Measurements from ENCODE around the gene HIBADH.
A peak's percentile ranks its signal among the peaks of the same experiment; 100 is the strongest.
"Not testable (repeated sequence)": the region's sequence is repeated elsewhere in the genome, so short reads cannot be mapped to it uniquely, and the experiment has no call there.

Gene HIBADH

GRCh38 chr7:27655184-27655583 is 7.5 kb downstream of the HIBADH start:
- no peak overlapping the region for H2AFZ ChIP-seq (ENCODE audit: low read length, unreplicated experiment)
- H3K4me1 ChIP-seq (ENCODE audit: control insufficient read depth, insufficient read depth, low read length, unreplicated experiment), result peaks cover 9% of the 10 kb centered on the region
- H3K79me2 ChIP-seq (ENCODE audit: control insufficient read depth, insufficient read depth, low read length, unreplicated experiment), result peaks cover 5% of the 10 kb centered on the region

GRCh38 chr7:27652518-27652917 is 10.2 kb downstream of the HIBADH start:
- Histone ChIP-seq H3K79me2 (ENCODE audit: control insufficient read depth, insufficient read depth, low read length, unreplicated experiment) (peaks cover 5% of the 10 kb centered on the region), H3K4me1 (ENCODE audit: control insufficient read depth, insufficient read depth, low read length, unreplicated experiment) (peaks cover 12% of the 10 kb centered on the region), H3K27me3 (ENCODE audit: insufficient read depth, low read length) (no peaks in the 10 kb centered on the region), H3K4me3 (ENCODE audit: low read depth, low read length) (no peak overlapping the region), H3K27ac (ENCODE audit: low read depth, low read length) (no peak overlapping the region), H3K36me3 (ENCODE audit: insufficient read depth, low read length) (peaks cover 9% of the 10 kb centered on the region), H2AFZ (ENCODE audit: low read length, unreplicated experiment) (no peak overlapping the region)

More at GRCh38 chr7:27655184-27655583, 7.5 kb downstream of the HIBADH start:
- Histone ChIP-seq H3K27me3 (ENCODE audit: insufficient read depth, low read length) (no peaks in the 10 kb centered on the region), H3K36me3 (ENCODE audit: insufficient read depth, low read length) (no peaks in the 10 kb centered on the region; the same call in 1 of the 2 replicates), H3K27ac (ENCODE audit: low read depth, low read length) (no peak overlapping the region), H3K4me3 (ENCODE audit: low read depth, low read length) (no peak overlapping the region)

GRCh38 chr7:27651702-27652101 is 11.0 kb downstream of the HIBADH start:
- H3K79me2 ChIP-seq (ENCODE audit: control insufficient read depth, insufficient read depth, low read length, unreplicated experiment), result peaks cover 5% of the 10 kb centered on the region
- peaks cover 15% of the 10 kb centered on the region for H3K4me1 ChIP-seq (ENCODE audit: control insufficient read depth, insufficient read depth, low read length, unreplicated experiment)
- peak overlapping the region; percentile 21; the same call in 1 of the 2 replicates for H3K4me3 ChIP-seq (ENCODE audit: low read depth, low read length)
- no peak overlapping the region for H2AFZ ChIP-seq (ENCODE audit: low read length, unreplicated experiment)
- H3K27me3 ChIP-seq (ENCODE audit: insufficient read depth, low read length), result no peaks in the 10 kb centered on the region
- peaks cover 11% of the 10 kb centered on the region for H3K36me3 ChIP-seq (ENCODE audit: insufficient read depth, low read length)
- no peak overlapping the region for H3K27ac ChIP-seq (ENCODE audit: low read depth, low read length)

- no peaks in the 10 kb centered on the region for H3K27me3 ChIP-seq (ENCODE audit: insufficient read depth, low read length)
- peaks cover 15% of the 10 kb centered on the region for H3K4me1 ChIP-seq (ENCODE audit: control insufficient read depth, insufficient read depth, low read length, unreplicated experiment)
- H2AFZ ChIP-seq (ENCODE audit: low read length, unreplicated experiment), result no peak overlapping the region
- H3K36me3 ChIP-seq (ENCODE audit: insufficient read depth, low read length), result peaks cover 16% of the 10 kb centered on the region
- H3K4me3 ChIP-seq (ENCODE audit: low read depth, low read length), result no peak overlapping the region
- peaks cover 5% of the 10 kb centered on the region for H3K79me2 ChIP-seq (ENCODE audit: control insufficient read depth, insufficient read depth, low read length, unreplicated experiment)
- no peak overlapping the region for H3K27ac ChIP-seq (ENCODE audit: low read depth, low read length)
Observed at GRCh38 chr7:27650283-27650682, 12.4 kb downstream of the HIBADH start.

- Histone ChIP-seq H3K27ac (ENCODE audit: low read depth, low read length) (peak overlapping the region; percentile 39; the same call in 1 of the 2 replicates), H3K79me2 (ENCODE audit: control insufficient read depth, insufficient read depth, low read length, unreplicated experiment) (peaks cover 5% of the 10 kb centered on the region), H3K36me3 (ENCODE audit: insufficient read depth, low read length) (peaks cover 16% of the 10 kb centered on the region), H3K4me1 (ENCODE audit: control insufficient read depth, insufficient read depth, low read length, unreplicated experiment) (peaks cover 16% of the 10 kb centered on the region), H2AFZ (ENCODE audit: low read length, unreplicated experiment) (no peak overlapping the region), H3K27me3 (ENCODE audit: insufficient read depth, low read length) (no peaks in the 10 kb centered on the region), H3K4me3 (ENCODE audit: low read depth, low read length) (no peak overlapping the region)
Observed at GRCh38 chr7:27647489-27647888, 15.2 kb downstream of the HIBADH start.

GRCh38 chr7:27647046-27647445 is 15.6 kb downstream of the HIBADH start:
- H3K79me2 ChIP-seq (ENCODE audit: control insufficient read depth, insufficient read depth, low read length, unreplicated experiment), result peaks cover 5% of the 10 kb centered on the region
- H3K36me3 ChIP-seq (ENCODE audit: insufficient read depth, low read length), result peaks cover 16% of the 10 kb centered on the region
- peak overlapping the region; percentile 39; the same call in 1 of the 2 replicates for H3K27ac ChIP-seq (ENCODE audit: low read depth, low read length)
- no peak overlapping the region for H2AFZ ChIP-seq (ENCODE audit: low read length, unreplicated experiment)
- H3K4me1 ChIP-seq (ENCODE audit: control insufficient read depth, insufficient read depth, low read length, unreplicated experiment), result peaks cover 20% of the 10 kb centered on the region
- H3K27me3 ChIP-seq (ENCODE audit: insufficient read depth, low read length), result no peaks in the 10 kb centered on the region
- no peak overlapping the region for H3K4me3 ChIP-seq (ENCODE audit: low read depth, low read length)

GRCh38 chr7:27642271-27642670 is 20.4 kb downstream of the HIBADH start:
- Histone ChIP-seq H3K4me3 (ENCODE audit: low read depth, low read length) (peak overlapping the region; percentile 75), H3K36me3 (ENCODE audit: insufficient read depth, low read length) (peaks cover 5% of the 10 kb centered on the region; the same call in 1 of the 2 replicates), H3K27ac (ENCODE audit: low read depth, low read length) (peak overlapping the region; percentile 94), H3K4me1 (ENCODE audit: control insufficient read depth, insufficient read depth, low read length, unreplicated experiment) (peaks cover 20% of the 10 kb centered on the region), H3K27me3 (ENCODE audit: insufficient read depth, low read length) (no peaks in the 10 kb centered on the region), H2AFZ (ENCODE audit: low read length, unreplicated experiment) (peak overlapping the region; percentile 91), H3K79me2 (ENCODE audit: control insufficient read depth, insufficient read depth, low read length, unreplicated experiment) (peaks cover 6% of the 10 kb centered on the region)

- Histone ChIP-seq H3K27ac (ENCODE audit: low read depth, low read length) (peak overlapping the region; percentile 94), H3K4me3 (ENCODE audit: low read depth, low read length) (peak overlapping the region; percentile 75), H3K36me3 (ENCODE audit: insufficient read depth, low read length) (peaks cover 5% of the 10 kb centered on the region; the same call in 1 of the 2 replicates), H3K79me2 (ENCODE audit: control insufficient read depth, insufficient read depth, low read length, unreplicated experiment) (peaks cover 6% of the 10 kb centered on the region), H3K4me1 (ENCODE audit: control insufficient read depth, insufficient read depth, low read length, unreplicated experiment) (peaks cover 21% of the 10 kb centered on the region), H3K27me3 (ENCODE audit: insufficient read depth, low read length) (no peaks in the 10 kb centered on the region), H2AFZ (ENCODE audit: low read length, unreplicated experiment) (peak overlapping the region; percentile 91)
Observed at GRCh38 chr7:27641581-27642230, 21.0 kb downstream of the HIBADH start.

GRCh38 chr7:27640884-27641574 is 21.7 kb downstream of the HIBADH start:
- Histone ChIP-seq H3K4me1 (ENCODE audit: control insufficient read depth, insufficient read depth, low read length, unreplicated experiment) (peaks cover 26% of the 10 kb centered on the region), H3K27me3 (ENCODE audit: insufficient read depth, low read length) (no peaks in the 10 kb centered on the region), H3K36me3 (ENCODE audit: insufficient read depth, low read length) (peaks cover 3% of the 10 kb centered on the region; the same call in 1 of the 2 replicates), H2AFZ (ENCODE audit: low read length, unreplicated experiment) (peak overlapping the region; percentile 91), H3K4me3 (ENCODE audit: low read depth, low read length) (peak overlapping the region; percentile 75), H3K79me2 (ENCODE audit: control insufficient read depth, insufficient read depth, low read length, unreplicated experiment) (peaks cover 6% of the 10 kb centered on the region), H3K27ac (ENCODE audit: low read depth, low read length) (peak overlapping the region; percentile 94)

- Histone ChIP-seq H3K36me3 (ENCODE audit: insufficient read depth, low read length) (no peaks in the 10 kb centered on the region), H3K79me2 (ENCODE audit: control insufficient read depth, insufficient read depth, low read length, unreplicated experiment) (peaks cover 6% of the 10 kb centered on the region), H3K4me3 (ENCODE audit: low read depth, low read length) (no peak overlapping the region), H2AFZ (ENCODE audit: low read length, unreplicated experiment) (no peak overlapping the region), H3K27me3 (ENCODE audit: insufficient read depth, low read length) (no peaks in the 10 kb centered on the region), H3K4me1 (ENCODE audit: control insufficient read depth, insufficient read depth, low read length, unreplicated experiment) (peaks cover 34% of the 10 kb centered on the region), H3K27ac (ENCODE audit: low read depth, low read length) (no peak overlapping the region)
Observed at GRCh38 chr7:27639851-27640250, 22.8 kb downstream of the HIBADH start.

GRCh38 chr7:27639048-27639447 is 23.6 kb downstream of the HIBADH start:
- H2AFZ ChIP-seq (ENCODE audit: low read length, unreplicated experiment); H3K27ac ChIP-seq (ENCODE audit: low read depth, low read length); H3K79me2 ChIP-seq (ENCODE audit: control insufficient read depth, insufficient read depth, low read length, unreplicated experiment); H3K27me3 ChIP-seq (ENCODE audit: insufficient read depth, low read length); H3K4me3 ChIP-seq (ENCODE audit: low read depth, low read length); H3K36me3 ChIP-seq (ENCODE audit: insufficient read depth, low read length): not testable (repeated sequence)
- H3K4me1 ChIP-seq (ENCODE audit: control insufficient read depth, insufficient read depth, low read length, unreplicated experiment), result peaks cover 34% of the 10 kb centered on the region
